CD4-positive, alpha-beta T cell treated with Interleukin-15 for 1 hour (primary cell): ENCODE results near the gene SLC1A1.

Source experiments
- DNase-seq: peaks from one replicate; pipeline ENCODE4 v3.0.0-alpha.2; 2020

SLC1A1 gene

GRCh38 chr9:4581861-4582565 lies 91.7 kb downstream of the SLC1A1 start:
- DNase-seq, result no peak

- DNase-seq, result no peak
These were observed 92.7 kb downstream of the SLC1A1 start for GRCh38 chr9:4583001-4583400.

DNA sequence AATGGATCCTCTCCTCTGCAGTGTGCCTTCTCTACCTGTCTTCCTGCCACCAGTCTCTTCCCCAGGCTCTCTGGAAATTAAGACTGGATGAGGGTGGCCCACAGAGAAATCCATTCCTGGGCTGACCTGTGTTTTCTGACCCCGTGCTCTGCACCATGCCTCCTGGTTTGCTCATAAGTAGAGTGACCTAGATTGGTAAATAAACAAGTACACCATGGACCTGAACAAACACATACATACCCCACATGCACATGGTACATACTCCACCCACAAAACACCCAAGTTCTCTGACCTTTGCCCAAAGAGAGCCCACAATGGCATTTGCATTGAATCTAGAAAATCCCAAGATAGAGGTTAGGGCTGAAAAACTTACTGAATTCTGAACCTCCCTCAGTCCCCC lies 94.4 kb downstream of the SLC1A1 start:
- DNase-seq, result no peak

DNA sequence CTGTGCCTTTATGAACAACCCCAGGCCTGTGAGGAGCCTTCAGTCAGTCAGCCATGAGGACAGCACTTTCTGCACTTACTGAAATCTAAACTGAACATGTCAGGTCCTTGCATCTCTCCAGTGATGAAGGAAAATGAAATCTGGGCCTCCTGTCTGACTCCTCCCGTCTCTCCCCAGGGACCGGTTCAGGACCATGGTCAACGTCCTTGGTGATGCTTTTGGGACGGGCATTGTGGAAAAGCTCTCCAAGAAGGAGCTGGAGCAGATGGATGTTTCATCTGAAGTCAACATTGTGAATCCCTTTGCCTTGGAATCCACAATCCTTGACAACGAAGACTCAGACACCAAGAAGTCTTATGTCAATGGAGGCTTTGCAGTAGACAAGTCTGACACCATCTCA lies 94.9 kb downstream of the SLC1A1 start:
- DNase-seq, result no peak

GRCh38 chr9:4588721-4589120 lies 98.5 kb downstream of the SLC1A1 start:
- no peak for DNase-seq

DNA sequence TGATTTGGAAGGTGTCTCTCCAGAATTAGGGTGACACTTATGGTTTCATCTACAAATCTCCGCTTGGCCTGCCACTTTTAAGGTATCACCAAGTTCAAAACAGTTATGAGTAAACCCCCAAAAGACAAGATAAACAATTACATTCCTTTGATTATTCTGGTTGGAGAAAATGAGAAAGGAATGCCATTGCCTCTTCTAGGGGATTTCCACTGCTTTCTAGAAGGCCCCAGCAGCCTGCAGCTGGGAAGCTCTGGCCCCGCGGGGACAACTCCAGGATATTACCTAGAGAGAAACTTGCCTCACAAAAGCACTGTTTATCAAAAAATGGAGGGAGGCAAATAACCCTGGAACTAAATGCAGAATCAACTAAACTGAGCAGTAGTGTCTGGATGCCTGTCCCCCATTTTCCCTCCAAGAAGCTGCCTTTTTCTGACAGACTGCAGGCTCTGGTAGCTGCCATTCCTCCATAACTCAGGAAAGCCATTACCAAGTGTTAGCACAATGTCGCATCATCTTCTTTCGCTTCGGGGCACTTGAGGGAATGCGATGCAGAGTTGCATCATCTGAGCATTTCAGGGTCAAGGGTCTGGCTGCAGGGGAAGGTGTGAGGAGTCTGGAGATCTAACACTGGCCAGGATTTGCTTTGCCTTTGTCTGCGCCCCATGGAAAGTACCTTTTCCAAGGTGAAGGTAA lies 100.3 kb downstream of the SLC1A1 start:
- DNase-seq, result no peak

- DNase-seq, result no peak
These were observed 100.8 kb downstream of the SLC1A1 start for GRCh38 chr9:4591123-4591500.

DNA sequence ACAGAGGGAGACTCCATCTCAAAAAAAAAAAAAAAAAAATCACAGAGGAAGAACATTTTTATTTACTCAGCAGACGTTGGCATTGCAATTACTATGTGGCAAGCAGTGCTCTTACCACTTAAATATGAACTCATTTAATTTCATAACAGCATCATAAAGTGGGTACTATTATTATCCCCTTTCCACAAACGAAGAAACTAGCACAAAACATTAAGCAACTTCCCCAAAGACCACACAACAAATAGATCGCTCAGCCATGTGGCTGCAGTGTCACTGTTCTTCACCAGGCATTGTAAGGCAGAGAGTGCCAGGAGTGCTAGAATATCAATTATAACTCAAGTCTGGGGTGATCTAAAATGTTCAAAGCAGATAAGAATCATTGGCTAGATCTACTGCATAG lies 102.0 kb downstream of the SLC1A1 start:
- DNase-seq, result no peak

DNA sequence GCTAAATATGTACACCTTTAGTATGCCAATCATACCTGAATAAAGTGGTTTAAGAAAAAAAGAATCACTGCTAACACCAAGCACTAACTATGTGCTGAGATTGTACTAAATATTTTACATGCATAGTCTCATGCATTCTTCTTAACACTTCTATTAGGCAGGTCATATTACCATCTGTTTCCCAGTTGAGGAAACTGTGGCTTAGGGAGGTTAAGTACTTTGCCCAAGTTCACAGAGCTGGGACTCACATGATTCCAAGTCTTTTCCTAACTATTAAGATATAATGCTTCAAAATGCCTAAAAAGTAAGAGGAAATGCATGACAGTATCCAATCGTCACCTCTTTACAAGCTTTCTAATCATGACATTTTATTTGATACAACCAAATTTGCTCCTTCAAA lies 102.6 kb downstream of the SLC1A1 start:
- no peak for DNase-seq

DNA sequence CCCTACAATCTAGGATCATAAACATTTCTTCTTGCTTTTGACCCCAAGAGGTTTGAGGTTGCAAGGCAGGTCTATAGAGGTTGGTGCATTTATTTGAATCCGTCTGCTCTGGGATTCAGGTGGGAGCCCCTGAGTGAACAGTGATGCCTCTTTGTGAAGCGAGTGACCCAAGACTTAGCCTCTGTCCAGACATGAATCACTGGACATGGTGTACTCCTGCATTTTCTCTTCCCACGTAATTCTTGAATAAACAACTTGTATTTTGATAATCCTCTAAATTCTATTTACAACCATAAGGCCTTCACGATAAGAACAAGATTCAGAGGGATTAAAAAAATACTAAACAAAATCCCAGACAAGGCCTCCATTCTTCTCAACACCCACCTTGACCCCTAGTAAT lies 104.3 kb downstream of the SLC1A1 start:
- no peak for DNase-seq

DNA sequence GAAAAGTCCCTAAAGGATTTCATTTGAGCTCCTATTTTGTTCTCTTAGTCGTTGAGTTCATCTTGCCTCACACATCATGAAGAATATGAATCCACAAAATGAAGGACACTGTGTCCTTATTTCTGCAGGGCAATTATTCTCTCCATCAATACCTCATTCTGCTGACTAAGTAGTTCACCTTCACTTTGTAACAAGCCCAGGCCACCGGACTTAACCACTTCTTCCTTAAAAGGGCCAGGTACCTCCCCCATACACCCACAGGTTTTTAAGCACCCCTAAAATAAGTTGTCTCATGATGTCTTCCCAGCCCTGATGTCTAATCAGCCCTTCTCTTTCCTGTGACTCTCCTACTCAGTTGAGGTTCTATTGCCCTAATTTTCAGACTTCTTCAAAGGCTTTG lies 104.7 kb downstream of the SLC1A1 start:
- DNase-seq, result no peak

GRCh38 chr9:4596165-4596922 lies 106.1 kb downstream of the SLC1A1 start:
- peak; percentile 60 for DNase-seq

- DNase-seq, result no peak
These were observed 110.1 kb downstream of the SLC1A1 start for GRCh38 chr9:4600368-4600767.

DNA sequence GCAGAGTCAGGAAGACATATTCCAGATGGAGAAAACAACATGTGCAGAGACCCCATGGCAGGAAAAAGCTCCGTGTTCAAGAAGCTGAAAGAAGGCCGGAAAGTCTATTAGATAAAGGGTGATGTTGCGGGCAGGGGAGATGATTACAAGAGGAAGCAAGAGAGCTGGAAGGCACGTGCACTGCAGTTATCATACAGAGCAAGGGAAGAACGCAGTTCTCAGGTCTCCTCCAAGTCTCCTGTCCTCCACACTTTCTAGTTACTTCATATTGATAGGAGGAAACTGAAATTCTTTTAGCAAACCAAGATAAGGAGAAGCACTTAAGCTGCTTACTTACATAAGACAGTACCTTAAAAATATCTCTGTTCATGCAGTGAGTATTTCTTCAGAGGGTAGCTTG lies 113.6 kb downstream of the SLC1A1 start:
- no peak for DNase-seq

DNA sequence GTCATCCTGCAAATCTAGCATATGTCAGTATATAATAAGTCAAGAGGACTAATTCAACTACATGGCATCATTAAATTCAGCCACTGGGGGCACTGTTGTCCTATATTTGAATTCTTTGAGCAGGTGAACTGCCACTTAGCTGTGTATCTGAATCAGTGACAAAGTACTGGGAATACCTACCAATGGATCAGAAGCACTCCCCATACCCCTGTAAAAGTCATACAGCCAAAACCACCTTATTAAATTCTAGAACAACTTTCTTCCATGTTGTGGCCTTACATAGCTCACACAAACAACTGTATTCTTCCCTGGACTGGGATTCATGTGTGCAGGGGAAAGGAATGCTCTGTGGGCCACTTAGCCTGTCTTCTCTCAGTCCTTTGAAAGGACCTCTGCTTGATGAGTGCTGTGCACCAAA lies 114.4 kb downstream of the SLC1A1 start:
- DNase-seq, result peak; percentile 48

DNA sequence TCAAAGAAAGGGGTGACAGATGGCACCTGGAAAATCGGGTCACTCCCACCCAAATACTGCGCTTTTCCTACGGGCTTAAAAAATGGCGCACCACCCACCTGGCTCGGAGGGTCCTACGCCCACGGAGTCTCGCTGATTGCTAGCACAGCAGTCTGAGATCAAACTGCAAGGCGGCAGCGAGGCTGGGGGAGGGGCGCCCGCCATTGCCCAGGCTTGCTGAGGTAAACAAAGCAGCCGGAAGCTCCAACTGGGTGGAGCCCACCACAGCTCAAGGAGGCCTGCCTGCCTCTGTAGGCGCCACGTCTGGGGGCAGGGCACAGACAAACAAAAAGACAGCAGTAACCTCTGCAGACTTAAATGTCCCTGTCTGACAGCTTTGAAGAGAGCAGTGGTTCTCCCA lies 115.8 kb downstream of the SLC1A1 start:
- DNase-seq, result peak; percentile 61

GRCh38 chr9:4614627-4615026 lies 124.4 kb downstream of the SLC1A1 start:
- no peak for DNase-seq

DNA sequence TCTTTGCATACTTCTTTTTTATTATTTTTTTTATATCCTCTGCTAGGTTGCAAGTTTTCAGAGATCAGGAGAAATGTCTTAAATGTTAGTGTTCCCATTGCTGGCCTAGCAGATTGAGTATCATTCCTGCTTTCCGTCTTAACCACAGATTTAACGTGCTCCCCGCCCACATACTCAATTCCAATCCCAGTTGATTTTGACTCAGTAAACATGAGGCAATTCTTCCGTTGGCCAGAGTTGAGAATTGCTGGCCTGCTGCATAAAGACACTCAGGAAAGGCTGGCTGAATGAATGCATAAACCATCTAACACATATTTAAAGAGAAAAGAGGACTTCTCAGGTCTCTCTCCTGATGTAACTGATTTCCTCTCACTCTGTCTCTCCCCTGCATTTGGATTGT lies 125.0 kb downstream of the SLC1A1 start:
- no peak for DNase-seq

DNA sequence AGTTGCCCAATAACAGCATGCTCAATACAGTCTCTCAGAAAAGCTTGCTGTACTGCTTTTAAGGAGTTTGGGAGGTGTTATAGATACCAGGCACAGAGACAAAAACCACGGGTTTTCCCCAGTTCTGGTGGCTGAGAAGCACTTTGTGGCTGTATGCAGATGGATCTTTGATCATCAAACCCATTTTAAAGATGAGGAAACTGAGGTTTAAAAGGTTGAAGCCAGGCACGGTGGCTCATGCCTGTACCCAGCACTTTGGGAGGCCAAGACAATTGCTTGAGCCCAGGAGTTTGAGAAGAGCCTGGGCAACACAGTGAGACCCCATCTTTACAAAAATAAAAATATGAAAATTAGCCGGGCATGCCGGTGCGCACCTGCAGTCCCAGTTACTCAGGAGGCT lies 125.5 kb downstream of the SLC1A1 start:
- no peak for DNase-seq

DNA sequence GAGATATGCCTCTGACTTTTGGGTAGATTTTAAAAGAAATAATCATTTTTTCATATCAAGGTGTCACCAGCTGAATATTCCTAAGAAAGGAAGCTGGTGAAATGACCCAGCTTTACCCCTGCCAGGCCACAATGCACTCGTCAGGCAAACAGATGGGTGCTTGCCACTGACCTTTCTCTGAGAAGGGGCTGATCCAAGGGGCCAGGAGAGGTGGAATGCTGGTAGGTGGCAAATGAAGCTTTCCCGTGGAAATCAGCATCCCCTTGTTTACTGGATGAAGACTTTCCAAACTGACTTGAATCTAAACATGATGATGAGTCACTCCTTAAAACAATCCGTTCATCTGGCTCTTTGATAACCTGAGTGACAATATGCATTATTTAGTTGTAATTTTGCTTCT lies 127.5 kb downstream of the SLC1A1 start:
- no peak for DNase-seq

DNA sequence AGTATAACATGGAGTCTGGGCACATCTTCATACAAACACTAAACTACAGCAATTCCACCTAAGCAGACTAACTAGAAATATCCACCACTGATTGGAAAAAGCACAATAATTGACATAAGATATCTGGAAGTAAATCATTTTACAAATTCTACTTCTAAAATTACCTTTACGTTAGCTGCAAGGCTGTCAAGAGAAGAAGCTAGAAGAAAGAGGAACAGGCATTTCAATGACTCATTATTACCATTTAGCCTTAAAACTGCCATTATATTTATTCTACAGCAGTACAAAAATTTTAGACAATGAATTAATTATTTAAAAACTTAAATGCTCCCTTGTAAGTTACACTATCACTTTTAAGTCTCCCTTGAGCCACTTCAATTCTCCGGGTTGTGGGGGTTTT lies 128.4 kb downstream of the SLC1A1 start:
- no peak for DNase-seq

DNA sequence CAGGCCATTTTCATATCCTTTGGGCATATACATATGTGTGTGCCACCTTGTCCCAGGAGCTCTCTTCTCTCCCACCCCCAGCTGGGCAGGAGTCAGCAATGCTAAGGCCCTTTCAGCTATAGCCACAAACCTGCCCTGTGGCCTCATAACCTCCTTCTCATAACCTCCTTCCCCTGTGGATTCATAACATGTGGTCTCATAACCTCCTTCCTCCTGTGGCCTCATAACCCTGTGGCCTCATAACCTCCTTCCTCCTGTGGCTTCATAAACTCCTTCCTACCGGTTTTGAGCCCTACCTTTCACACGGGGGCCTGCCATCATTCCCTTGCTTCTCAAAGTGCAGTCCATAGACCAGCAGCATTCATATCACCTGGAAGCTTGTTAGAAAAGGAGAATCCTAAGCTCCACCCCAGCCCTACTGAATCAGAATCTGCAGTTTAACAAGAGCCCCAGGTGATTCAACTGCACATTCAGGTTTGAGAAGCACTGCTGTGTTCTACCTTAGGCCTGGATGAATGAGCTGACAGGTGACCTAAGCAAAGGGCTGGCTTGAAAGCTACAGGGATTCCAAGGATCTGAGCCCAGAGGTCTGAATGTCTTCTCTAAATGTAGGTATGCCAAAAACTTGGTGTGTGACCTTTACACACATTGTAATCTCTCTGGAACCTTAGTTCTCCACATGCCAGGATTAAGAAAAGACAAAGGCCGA lies 129.9 kb downstream of the SLC1A1 start:
- DNase-seq, result no peak

DNA sequence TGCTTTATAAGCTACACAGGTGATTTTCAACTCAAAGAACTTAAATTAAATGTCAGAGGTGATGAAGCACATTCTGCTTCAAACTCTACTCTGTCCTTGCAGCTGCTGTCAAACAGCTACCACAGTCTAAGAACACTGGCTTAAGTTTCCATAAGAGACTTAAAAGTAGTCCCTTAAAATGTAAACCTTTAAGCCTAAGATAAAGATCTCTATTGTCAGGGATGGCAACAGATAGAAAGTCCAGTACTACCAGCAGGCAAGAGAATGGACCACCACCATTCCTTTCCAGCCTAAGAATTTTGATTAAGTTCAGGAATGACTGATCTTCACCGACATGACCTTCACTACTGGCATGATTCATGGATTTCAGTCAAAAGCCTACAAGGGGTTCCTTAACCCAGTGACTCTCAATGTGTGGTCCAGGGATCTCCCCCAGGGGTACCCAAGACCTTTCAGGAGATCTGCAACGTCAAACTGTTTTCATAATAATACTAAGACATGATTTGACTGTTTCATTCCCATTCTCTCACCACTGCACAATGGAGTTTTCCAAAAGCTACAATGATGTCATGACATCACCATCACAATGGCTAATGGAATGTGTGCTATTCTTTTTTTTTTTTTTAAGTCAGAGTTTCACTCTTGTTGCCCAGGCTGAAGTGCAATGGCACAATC lies 130.8 kb downstream of the SLC1A1 start:
- no peak for DNase-seq
